Fibroblast of lung (primary cell): ENCODE results near the gene PMEPA1.

Experiments used
- CTCF ChIP-seq, 2 donors: IDR thresholded peaks in 1 of 2; conservative IDR thresholded peaks in 1 of 2; 1 replicate in 1 of 2; 2 replicates in 1 of 2; pipeline ENCODE4 v1.5.1; 2011 to 2012; ENCODE audit warnings: low read length in 2 of 2, control low read depth in 1 of 2, inconsistent platforms in 1 of 2, low read depth in 1 of 2, mild to moderate bottlenecking in 1 of 2
- EZH2 ChIP-seq: IDR thresholded peaks from 2 replicates; pipeline ENCODE4 v1.5.1; 2012; ENCODE audit warnings: low read length, control low read depth, mild to moderate bottlenecking; ENCODE audit errors: missing control alignments

- TF ChIP-seq EZH2: no peak
- TF ChIP-seq CTCF (conservative IDR thresholded peaks at IDR 0.05 in 1 of 2, IDR thresholded peaks at IDR 0.05 in 1 of 2; ENCODE audit: low read depth in 1 of 2, low read length in 2 of 2): no peak
Observed at GRCh38 chr20:57702521-57702920, 7.3 kb downstream of the PMEPA1 start.
